ENCODE measurements around the gene INHBB.

The INHBB gene

GRCh38 chr2:120302301-120302700 lies 43.6 kb upstream of the INHBB start:
- no peak overlapping the region for H3K4me3 ChIP-seq (replicated peaks; ENCODE audit: low read depth, low read length)
- no peak for TF ChIP-seq CTCF (IDR thresholded peaks at IDR 0.05; ENCODE audit: low read depth, low read length, missing control alignments)
- DNase-seq (ENCODE audit: extremely low read depth, low read depth) = no peak

- no peak for TF ChIP-seq CTCF (IDR thresholded peaks at IDR 0.05; ENCODE audit: low read depth, low read length, missing control alignments)
- no peak for DNase-seq (ENCODE audit: extremely low read depth, low read depth)
- H3K4me3 ChIP-seq (replicated peaks; ENCODE audit: low read depth, low read length) = no peak overlapping the region
Observed at GRCh38 chr2:120303177-120303576, 42.8 kb upstream of the INHBB start.

GRCh38 chr2:120305296-120305695 lies 40.6 kb upstream of the INHBB start:
- H3K4me3 ChIP-seq (replicated peaks; ENCODE audit: low read depth, low read length) = no peak overlapping the region
- no peak for DNase-seq (ENCODE audit: extremely low read depth, low read depth)
- TF ChIP-seq CTCF (IDR thresholded peaks at IDR 0.05; ENCODE audit: low read depth, low read length, missing control alignments) = peak; percentile 35

GRCh38 chr2:120305937-120306490 lies 39.9 kb upstream of the INHBB start:
- no peak for TF ChIP-seq CTCF (IDR thresholded peaks at IDR 0.05; ENCODE audit: low read depth, low read length, missing control alignments)
- no peak overlapping the region for H3K4me3 ChIP-seq (replicated peaks; ENCODE audit: low read depth, low read length)
- DNase-seq (ENCODE audit: extremely low read depth, low read depth) = no peak

GRCh38 chr2:120307482-120307881 lies 38.5 kb upstream of the INHBB start:
- TF ChIP-seq CTCF (IDR thresholded peaks at IDR 0.05; ENCODE audit: low read depth, low read length, missing control alignments) = no peak
- H3K4me3 ChIP-seq (replicated peaks; ENCODE audit: low read depth, low read length) = no peak overlapping the region
- DNase-seq (ENCODE audit: extremely low read depth, low read depth) = no peak

GRCh38 chr2:120308038-120308910 lies 37.7 kb upstream of the INHBB start:
- no peak overlapping the region for H3K4me3 ChIP-seq (replicated peaks; ENCODE audit: low read depth, low read length)
- DNase-seq (ENCODE audit: extremely low read depth, low read depth) = no peak
- no peak for TF ChIP-seq CTCF (IDR thresholded peaks at IDR 0.05; ENCODE audit: low read depth, low read length, missing control alignments)
